Astrocyte (in vitro differentiated cells and primary cell): ENCODE measurements around the gene MAP3K20. TPM values are rescaled to one million over a fixed set of nuclear protein-coding genes. Genes with fewer than 3 reads are reported as not detected.

ENCODE experiments used
- DNase-seq: peaks from one replicate; pipeline ENCODE4 v3.0.0-alpha.2; 2010; ENCODE audit warnings: low read depth
- FAIRE-seq: peaks from 2 replicates; lab custom pipeline; 2011; peaks lifted over from hg19 to GRCh38; lab: Jason Lieb, UNC
- H2AFZ ChIP-seq: 2 replicates; pipeline ENCODE4 v1.6.0; 2012; ENCODE audit warnings: low read depth, low read length, inconsistent platforms
- H3K27ac ChIP-seq: 2 replicates; pipeline ENCODE4 v1.5.1; 2011; ENCODE audit warnings: low read depth, low read length, inconsistent platforms
- H3K27me3 ChIP-seq: 2 replicates; pipeline ENCODE4 v1.6.0; 2011; ENCODE audit warnings: low read length, inconsistent platforms; ENCODE audit not compliant: insufficient read depth
- H3K36me3 ChIP-seq: 2 replicates; pipeline ENCODE4 v1.5.1; 2011; ENCODE audit warnings: low read length, inconsistent platforms; ENCODE audit not compliant: insufficient read depth
- H3K4me1 ChIP-seq: 2 replicates; pipeline ENCODE4 v1.5.1; 2011; ENCODE audit warnings: low read length, inconsistent platforms; ENCODE audit not compliant: insufficient read depth
- H3K4me2 ChIP-seq: 2 replicates; pipeline ENCODE4 v1.6.0; 2012; ENCODE audit warnings: low read length, inconsistent platforms
- H3K4me3 ChIP-seq: 2 replicates; pipeline ENCODE4 v1.5.1; 2011; ENCODE audit warnings: low read depth, mild to moderate bottlenecking, low read length, inconsistent platforms; ENCODE audit not compliant: insufficient read depth
- H3K79me2 ChIP-seq: 2 replicates; pipeline ENCODE4 v1.6.0; 2012; ENCODE audit warnings: mild to moderate bottlenecking, low read length, inconsistent platforms; ENCODE audit not compliant: insufficient read depth
- H3K9ac ChIP-seq: 2 replicates; pipeline ENCODE4 v1.6.0; 2012; ENCODE audit warnings: mild to moderate bottlenecking, low read length, inconsistent platforms
- H3K9me3 ChIP-seq: 2 replicates; pipeline ENCODE4 v1.5.1; 2012; ENCODE audit warnings: low read depth, mild to moderate bottlenecking, low read length, inconsistent platforms; ENCODE audit not compliant: insufficient read depth
- H4K20me1 ChIP-seq: 2 replicates; pipeline ENCODE4 v1.6.0; 2012; ENCODE audit warnings: low read length, inconsistent platforms; ENCODE audit not compliant: insufficient read depth
- H3K27ac Mint-ChIP-seq: one replicate; pipeline ENCODE4 v1.8.0; 2021; ENCODE audit warnings: mild to moderate bottlenecking, mixed read lengths; ENCODE audit not compliant: unreplicated experiment
- H3K27me3 Mint-ChIP-seq: one replicate; pipeline ENCODE4 v1.8.0; 2021; ENCODE audit warnings: low read depth, mixed read lengths; ENCODE audit not compliant: unreplicated experiment
- H3K36me3 Mint-ChIP-seq: one replicate; pipeline ENCODE4 v1.8.0; 2021; ENCODE audit warnings: low read depth, mixed read lengths; ENCODE audit not compliant: unreplicated experiment
- H3K4me1 Mint-ChIP-seq: one replicate; pipeline ENCODE4 v1.8.0; 2021; ENCODE audit warnings: low read depth, mixed read lengths; ENCODE audit not compliant: unreplicated experiment
- H3K4me3 Mint-ChIP-seq: one replicate; pipeline ENCODE4 v1.8.0; 2021; ENCODE audit warnings: mild to moderate bottlenecking, moderate library complexity, mixed read lengths; ENCODE audit not compliant: unreplicated experiment
- H3K9me3 Mint-ChIP-seq: one replicate; pipeline ENCODE4 v1.8.0; 2021; ENCODE audit warnings: mild to moderate bottlenecking, mixed read lengths; ENCODE audit not compliant: unreplicated experiment
- CTCF ChIP-seq: IDR thresholded peaks from 2 replicates; pipeline ENCODE4 v1.5.1; 2011; ENCODE audit warnings: low read depth, mild to moderate bottlenecking, inconsistent platforms, low read length, moderate library complexity; ENCODE audit not compliant: insufficient read depth
- EZH2 ChIP-seq: IDR thresholded peaks from 2 replicates; pipeline ENCODE4 v1.6.1; 2012; ENCODE audit warnings: mild to moderate bottlenecking, low read length, inconsistent platforms; ENCODE audit not compliant: insufficient read depth
- total RNA-seq: library from RNA; stranded (reverse); gene quantifications from 2 replicates; pipeline ENCODE4 v1.2.1, GENCODE V29; 2021

MAP3K20 gene
- total RNA-seq, 1 donor from 2014 or later = 42.4 TPM

DNA sequence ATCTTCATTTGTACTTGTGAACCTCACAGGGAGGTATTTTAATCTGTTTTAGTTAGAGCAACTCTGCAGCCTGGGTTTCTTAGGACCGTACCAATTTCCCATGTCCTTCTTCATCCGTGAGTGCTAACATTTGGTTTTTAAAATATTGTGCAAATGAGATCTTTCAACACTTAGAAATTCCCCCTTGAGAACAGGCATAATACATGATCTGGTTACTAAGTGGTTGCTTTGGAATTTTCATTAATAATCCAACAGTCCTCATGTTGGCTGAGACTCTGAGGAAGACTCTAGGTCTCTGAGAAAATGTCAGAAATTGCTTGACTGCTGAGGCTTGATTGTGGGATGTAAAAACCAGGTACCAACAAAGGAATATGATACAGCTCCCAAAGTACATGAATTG is 153.4 kb downstream of the MAP3K20 start:
- Mint-ChIP-seq H3K9me3 (no peaks in the 10 kb centered on the region), H3K4me3 (no peak overlapping the region), H3K27me3 (no peaks in the 10 kb centered on the region), H3K27ac (no peak overlapping the region), H3K36me3 (peaks cover 16% of the 10 kb centered on the region), H3K4me1 (no peaks in the 10 kb centered on the region)
- Histone ChIP-seq H3K36me3 (no peaks in the 10 kb centered on the region), H3K79me2 (no peaks in the 10 kb centered on the region), H3K9me3 (no peaks in the 10 kb centered on the region), H3K9ac (no peak overlapping the region), H3K4me1 (no peaks in the 10 kb centered on the region), H3K4me2 (no peak overlapping the region), H2AFZ (no peak overlapping the region), H4K20me1 (no peaks in the 10 kb centered on the region), H3K27me3 (no peaks in the 10 kb centered on the region), H3K27ac (no peak overlapping the region), H3K4me3 (no peak overlapping the region)
- peak; percentile 58 for DNase-seq
- TF ChIP-seq CTCF (no peak), EZH2 (no peak)
- FAIRE-seq = no peak

DNA sequence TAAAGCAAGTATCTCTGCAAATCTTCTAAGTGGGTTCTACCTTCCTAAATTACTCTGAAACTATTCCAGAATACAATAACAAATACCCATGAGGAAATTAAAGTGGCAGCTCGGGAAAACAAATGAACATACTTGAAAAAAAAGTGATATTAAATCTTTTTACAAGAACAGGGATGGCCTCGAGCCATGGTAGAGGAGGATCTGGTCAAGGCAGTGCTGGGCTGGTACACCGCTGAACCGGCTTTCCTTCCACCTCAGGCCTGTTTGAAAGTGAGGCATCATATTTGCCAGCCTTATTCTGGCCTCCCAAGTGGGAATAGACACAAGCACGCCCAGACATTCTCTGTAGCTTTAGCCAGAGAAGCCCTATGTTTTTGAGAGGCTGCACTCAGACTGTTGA is 154.5 kb downstream of the MAP3K20 start:
- no peak overlapping the region for H3K4me2 ChIP-seq
- Mint-ChIP-seq H3K4me3 (no peak overlapping the region), H3K27me3 (no peaks in the 10 kb centered on the region), H3K27ac (no peak overlapping the region), H3K4me1 (no peaks in the 10 kb centered on the region), H3K36me3 (peaks cover 24% of the 10 kb centered on the region), H3K9me3 (peaks cover 2% of the 10 kb centered on the region)
- no peaks in the 10 kb centered on the region for H3K79me2 ChIP-seq
- no peak overlapping the region for H2AFZ ChIP-seq
- H4K20me1 ChIP-seq = no peaks in the 10 kb centered on the region
- H3K9ac ChIP-seq = no peak overlapping the region
- H3K27ac ChIP-seq = no peak overlapping the region
- no peak for FAIRE-seq
- TF ChIP-seq CTCF (no peak), EZH2 (no peak)
- no peaks in the 10 kb centered on the region for H3K9me3 ChIP-seq
- H3K4me3 ChIP-seq = no peak overlapping the region
- no peaks in the 10 kb centered on the region for H3K36me3 ChIP-seq
- no peaks in the 10 kb centered on the region for H3K4me1 ChIP-seq
- no peak for DNase-seq
- no peaks in the 10 kb centered on the region for H3K27me3 ChIP-seq

- FAIRE-seq = no peak
- TF ChIP-seq CTCF (no peak), EZH2 (no peak)
- peaks cover 2% of the 10 kb centered on the region for H3K9me3 Mint-ChIP-seq
Measured at GRCh38 chr2:173231042-173231441, 155.4 kb downstream of the MAP3K20 start.

More at GRCh38 chr2:173231042-173231441, 155.4 kb downstream of the MAP3K20 start:
- H3K4me2 ChIP-seq = no peak overlapping the region
- H3K27ac ChIP-seq = no peak overlapping the region
- no peaks in the 10 kb centered on the region for H3K79me2 ChIP-seq
- H3K9ac ChIP-seq = no peak overlapping the region
- H3K4me1 Mint-ChIP-seq = no peaks in the 10 kb centered on the region
- no peak overlapping the region for H2AFZ ChIP-seq
- H4K20me1 ChIP-seq = no peaks in the 10 kb centered on the region
- peaks cover 24% of the 10 kb centered on the region for H3K36me3 Mint-ChIP-seq
- H3K4me1 ChIP-seq = no peaks in the 10 kb centered on the region
- H3K4me3 Mint-ChIP-seq = no peak overlapping the region
- no peaks in the 10 kb centered on the region for H3K27me3 Mint-ChIP-seq
- H3K9me3 ChIP-seq = no peaks in the 10 kb centered on the region
- DNase-seq = no peak
- H3K27ac Mint-ChIP-seq = no peak overlapping the region
- H3K4me3 ChIP-seq = no peak overlapping the region
- no peaks in the 10 kb centered on the region for H3K36me3 ChIP-seq
- no peaks in the 10 kb centered on the region for H3K27me3 ChIP-seq
